Kidney (tissue), 14 donors: Measurements from ENCODE around the gene NFAM1. TPM values are rescaled to one million over a fixed set of nuclear protein-coding genes. Genes with fewer than 3 reads are reported as not detected.

ENCODE experiments used
- DNase-seq, 5 donors: peaks; one replicate each; pipeline ENCODE4 v3.0.0-alpha.2; 2013 to 2020
- FAIRE-seq: peaks from 2 replicates; lab custom pipeline; 2012; peaks lifted over from hg19 to GRCh38; lab: Jason Lieb, UNC
- H3K27ac ChIP-seq, 2 donors: one replicate each; pipeline ENCODE4 v1.7.0; 2013; ENCODE audit warnings: low read depth in 2 of 2, low read length in 2 of 2, inconsistent platforms in 1 of 2
- H3K27me3 ChIP-seq: one replicate; pipeline ENCODE4 v1.7.1; 2013; ENCODE audit warnings: low read length, inconsistent platforms; ENCODE audit not compliant: control insufficient read depth, insufficient read depth
- H3K36me3 ChIP-seq, 3 donors: one replicate each; pipeline versions ENCODE4 v1.7.0 to v1.7.1; 2013; ENCODE audit warnings: low read length in 3 of 3, control low read depth in 1 of 3, inconsistent platforms in 1 of 3; ENCODE audit not compliant: insufficient read depth in 3 of 3, control insufficient read depth in 2 of 3
- H3K4me1 ChIP-seq, 3 donors: one replicate each; pipeline versions ENCODE4 v1.7.0 to v1.7.1; 2013; ENCODE audit warnings: low read length in 3 of 3, inconsistent platforms in 1 of 3, low read depth in 1 of 3; ENCODE audit not compliant: control insufficient read depth in 2 of 3, insufficient read depth in 2 of 3
- H3K4me3 ChIP-seq, 3 donors: one replicate each; pipeline versions ENCODE4 v1.7.0 to v1.8.1; 2013; ENCODE audit warnings: low read length in 3 of 3, control low read depth in 1 of 3, inconsistent platforms in 1 of 3
- H3K9ac ChIP-seq, 3 donors: one replicate each; pipeline versions ENCODE4 v1.7.0 to v1.7.1; 2013; ENCODE audit warnings: low read length in 3 of 3, control low read depth in 1 of 3, inconsistent platforms in 1 of 3
- H3K9me3 ChIP-seq, 3 donors: one replicate each; pipeline versions ENCODE4 v1.7.0 to v1.7.1; 2013; ENCODE audit warnings: low read length in 3 of 3, control low read depth in 1 of 3, inconsistent platforms in 1 of 3; ENCODE audit not compliant: control insufficient read depth in 2 of 3, insufficient read depth in 1 of 3
- intact Hi-C: fragments of 100-400 bp; cut with DNase I; formaldehyde crosslinking; loops from one replicate; pipeline ENCODE4 v1.11.1; 2022
- polyA plus RNA-seq: library from polyadenylated mRNA; stranded (reverse); fragments of 350-450 nt; fragmentation: Illumina TruSeq; extraction: RNeasy Lipid Tissue Mini Kit (QIAGEN cat#74804); gene quantifications from one replicate; pipeline ENCODE4 v1.2.3, GENCODE V29; 2014; ENCODE audit warnings: low read depth, low replicate concordance; ENCODE audit not compliant: insufficient read depth
- total RNA-seq: library from RNA; stranded (reverse); fragmentation: NEBNext Ultra II Directional; extraction: Animal tissue kit (Norgen Biotek cat#: 25700); gene quantifications from one replicate; pipeline ENCODE4 v1.2.1, GENCODE V29; 2021
- TF ChIP-seq, protein P1 (sequence below): IDR thresholded peaks from 3 replicates; pipeline ENCODE4 v1.5.1; 2012; ENCODE audit warnings: mild to moderate bottlenecking, moderate library complexity, borderline replicate concordance; ENCODE audit not compliant: insufficient read depth; ENCODE audit errors: extremely low read depth
- donor health status: control.
- donor health status: control.
- donor health status: control.
- donor health status: control.
- donor health status: control.
- donor health status: DM: yes; HTN: yes; CAD: no.
- donor health status: Normal renal cell carcinoma (clear cell type).

Gene NFAM1
- total and polyA plus RNA-seq, 2 donors from 2014 or later = 0.60 to 7.9 TPM

- DNase-seq (no peak), FAIRE-seq (no peak)
- TF ChIP-seq, protein P1, sequence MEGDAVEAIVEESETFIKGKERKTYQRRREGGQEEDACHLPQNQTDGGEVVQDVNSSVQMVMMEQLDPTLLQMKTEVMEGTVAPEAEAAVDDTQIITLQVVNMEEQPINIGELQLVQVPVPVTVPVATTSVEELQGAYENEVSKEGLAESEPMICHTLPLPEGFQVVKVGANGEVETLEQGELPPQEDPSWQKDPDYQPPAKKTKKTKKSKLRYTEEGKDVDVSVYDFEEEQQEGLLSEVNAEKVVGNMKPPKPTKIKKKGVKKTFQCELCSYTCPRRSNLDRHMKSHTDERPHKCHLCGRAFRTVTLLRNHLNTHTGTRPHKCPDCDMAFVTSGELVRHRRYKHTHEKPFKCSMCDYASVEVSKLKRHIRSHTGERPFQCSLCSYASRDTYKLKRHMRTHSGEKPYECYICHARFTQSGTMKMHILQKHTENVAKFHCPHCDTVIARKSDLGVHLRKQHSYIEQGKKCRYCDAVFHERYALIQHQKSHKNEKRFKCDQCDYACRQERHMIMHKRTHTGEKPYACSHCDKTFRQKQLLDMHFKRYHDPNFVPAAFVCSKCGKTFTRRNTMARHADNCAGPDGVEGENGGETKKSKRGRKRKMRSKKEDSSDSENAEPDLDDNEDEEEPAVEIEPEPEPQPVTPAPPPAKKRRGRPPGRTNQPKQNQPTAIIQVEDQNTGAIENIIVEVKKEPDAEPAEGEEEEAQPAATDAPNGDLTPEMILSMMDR = no peak
- intact Hi-C loops = no loop called here
- Histone ChIP-seq H3K4me1 (peaks cover 3 to 19% (median 14%) of the 10 kb centered on the region in 3 donors), H3K36me3 (no peaks in the 10 kb centered on the region), H3K9ac (no peak overlapping the region), H3K9me3 (no peaks in the 10 kb centered on the region), H3K4me3 (no peak overlapping the region), H3K27me3 (no peaks in the 10 kb centered on the region), H3K27ac (no peak overlapping the region)
Observed at GRCh38 chr22:42442748-42443147, 10.5 kb upstream of the NFAM1 start.

- no peak for DNase-seq
- FAIRE-seq = no peak
Observed at GRCh38 chr22:42440728-42441127, 8.5 kb upstream of the NFAM1 start.

GRCh38 chr22:42439821-42440674, 7.8 kb upstream of the NFAM1 start:
- TF ChIP-seq, protein P1 = no peak
- Histone ChIP-seq H3K27me3 (no peaks in the 10 kb centered on the region), H3K9ac (no peak overlapping the region), H3K4me3 (no peak overlapping the region), H3K9me3 (no peaks in the 10 kb centered on the region), H3K36me3 (no peaks in the 10 kb centered on the region), H3K27ac (peak overlapping the region; percentile 58 to 84), H3K4me1 (peaks cover 3 to 21% (median 14%) of the 10 kb centered on the region in 3 donors)
- intact Hi-C loops = loop anchor here (10.0 kb wide), 1 partner anchor 275 kb away; no protein-coding TSS in a partner anchor
- DNase-seq (peak in 1 of 5 donors; percentile 88), FAIRE-seq (no peak)

More at GRCh38 chr22:42440728-42441127, 8.5 kb upstream of the NFAM1 start:
- H3K9me3 ChIP-seq = no peaks in the 10 kb centered on the region
- peaks cover 3 to 21% (median 14%) of the 10 kb centered on the region in 3 donors for H3K4me1 ChIP-seq
- TF ChIP-seq, protein P1 = no peak
- no peaks in the 10 kb centered on the region for H3K27me3 ChIP-seq
- no peak overlapping the region for H3K4me3 ChIP-seq
- no peak overlapping the region for H3K27ac ChIP-seq
- no peaks in the 10 kb centered on the region for H3K36me3 ChIP-seq
- intact Hi-C loops = no loop called here
- H3K9ac ChIP-seq = no peak overlapping the region
